ENCODE measurements around the gene TANK.
"Not testable (repeated sequence)": the region's sequence is repeated elsewhere in the genome, so short reads cannot be mapped to it uniquely, and the experiment has no call there.

TANK gene, protein sequence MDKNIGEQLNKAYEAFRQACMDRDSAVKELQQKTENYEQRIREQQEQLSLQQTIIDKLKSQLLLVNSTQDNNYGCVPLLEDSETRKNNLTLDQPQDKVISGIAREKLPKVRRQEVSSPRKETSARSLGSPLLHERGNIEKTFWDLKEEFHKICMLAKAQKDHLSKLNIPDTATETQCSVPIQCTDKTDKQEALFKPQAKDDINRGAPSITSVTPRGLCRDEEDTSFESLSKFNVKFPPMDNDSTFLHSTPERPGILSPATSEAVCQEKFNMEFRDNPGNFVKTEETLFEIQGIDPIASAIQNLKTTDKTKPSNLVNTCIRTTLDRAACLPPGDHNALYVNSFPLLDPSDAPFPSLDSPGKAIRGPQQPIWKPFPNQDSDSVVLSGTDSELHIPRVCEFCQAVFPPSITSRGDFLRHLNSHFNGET

DNA sequence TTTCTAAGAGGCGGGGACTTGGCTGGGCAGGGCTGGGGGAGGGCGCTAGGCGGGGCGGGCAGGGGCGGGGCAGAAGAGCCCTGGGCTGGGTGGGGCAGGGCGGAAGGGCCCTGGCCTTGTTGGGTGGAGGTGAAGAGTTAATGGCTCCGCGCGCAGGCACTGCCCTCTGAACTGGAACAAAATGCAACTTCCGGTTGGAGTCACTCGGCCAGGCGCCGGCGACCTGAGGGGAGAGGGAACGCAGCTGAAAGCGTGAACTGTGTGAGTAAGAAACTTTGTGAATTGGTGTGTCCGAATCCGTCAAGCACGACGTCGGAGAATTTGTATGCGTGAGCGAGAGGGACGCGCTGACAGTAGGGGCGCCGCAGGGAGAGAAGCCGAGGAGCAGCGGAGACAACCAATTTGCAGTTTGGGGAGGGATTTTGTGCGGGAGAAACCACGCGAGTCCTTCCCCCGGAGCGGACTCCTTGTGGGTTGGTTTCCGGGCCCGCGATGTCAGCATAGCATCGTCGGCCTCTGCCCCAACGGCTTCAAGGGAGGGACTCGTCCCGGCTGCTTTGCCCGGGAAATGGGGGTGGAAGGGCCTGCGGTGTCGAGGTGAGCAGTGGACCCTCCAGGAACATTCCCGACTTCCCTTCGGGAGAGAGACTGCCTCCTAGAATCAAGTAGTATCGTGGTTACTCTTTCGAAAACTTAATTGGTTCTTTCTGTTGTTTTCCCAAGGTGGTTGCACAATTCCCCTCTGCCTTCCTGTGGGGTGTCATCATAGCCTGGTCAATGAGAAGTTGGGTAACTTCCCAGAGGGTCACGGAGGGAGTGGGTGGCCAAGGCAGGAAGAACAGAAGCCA, at the start of gene TANK:
Gene TANK, plus strand, starts transcription at position 203 of the 848 bp plus-strand sequence. CDS start 19,235 bp downstream, outside the sequence.
- DNase-seq, result peak; percentile 83

DNA sequence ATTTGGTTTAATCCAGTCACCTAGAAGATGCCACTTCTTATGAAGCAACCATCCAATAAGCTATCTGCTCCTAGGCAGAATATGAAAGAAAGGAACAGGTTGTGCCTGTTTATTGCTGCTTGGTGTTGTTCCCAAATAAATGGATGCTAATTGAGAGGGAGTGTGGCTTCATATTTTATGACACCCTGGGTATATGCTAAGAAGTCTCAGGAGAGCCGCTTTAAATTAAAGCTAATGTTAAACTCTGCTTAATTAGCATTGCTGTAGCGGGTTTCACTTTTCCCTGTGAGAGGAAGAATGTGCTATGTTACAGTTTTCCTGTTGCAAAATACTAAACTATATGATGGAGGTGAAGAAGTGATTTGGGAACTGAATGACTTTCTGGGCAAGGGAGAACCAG, 48.7 kb upstream of the TANK start:
- DNase-seq, result no peak

DNA sequence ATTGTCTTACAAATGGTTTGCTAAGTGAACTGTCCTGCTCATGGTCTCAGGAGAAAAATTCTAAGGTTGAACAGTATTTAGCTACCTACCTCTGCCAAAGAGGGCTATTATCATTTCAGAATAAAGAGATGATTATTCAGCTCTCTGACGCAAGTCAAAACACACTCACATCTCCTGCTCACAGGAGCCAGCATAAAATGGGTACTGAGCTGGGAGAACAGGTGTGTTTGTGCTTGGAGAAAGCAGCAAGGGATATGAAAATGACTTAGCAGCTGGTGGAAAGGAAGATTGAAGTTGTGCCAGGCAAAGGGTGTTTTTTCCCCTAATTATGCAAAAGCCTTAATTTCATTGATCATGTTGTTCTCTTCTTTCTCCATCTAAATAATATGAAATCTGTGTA, 47.3 kb upstream of the TANK start:
- DNase-seq, result no peak

DNA sequence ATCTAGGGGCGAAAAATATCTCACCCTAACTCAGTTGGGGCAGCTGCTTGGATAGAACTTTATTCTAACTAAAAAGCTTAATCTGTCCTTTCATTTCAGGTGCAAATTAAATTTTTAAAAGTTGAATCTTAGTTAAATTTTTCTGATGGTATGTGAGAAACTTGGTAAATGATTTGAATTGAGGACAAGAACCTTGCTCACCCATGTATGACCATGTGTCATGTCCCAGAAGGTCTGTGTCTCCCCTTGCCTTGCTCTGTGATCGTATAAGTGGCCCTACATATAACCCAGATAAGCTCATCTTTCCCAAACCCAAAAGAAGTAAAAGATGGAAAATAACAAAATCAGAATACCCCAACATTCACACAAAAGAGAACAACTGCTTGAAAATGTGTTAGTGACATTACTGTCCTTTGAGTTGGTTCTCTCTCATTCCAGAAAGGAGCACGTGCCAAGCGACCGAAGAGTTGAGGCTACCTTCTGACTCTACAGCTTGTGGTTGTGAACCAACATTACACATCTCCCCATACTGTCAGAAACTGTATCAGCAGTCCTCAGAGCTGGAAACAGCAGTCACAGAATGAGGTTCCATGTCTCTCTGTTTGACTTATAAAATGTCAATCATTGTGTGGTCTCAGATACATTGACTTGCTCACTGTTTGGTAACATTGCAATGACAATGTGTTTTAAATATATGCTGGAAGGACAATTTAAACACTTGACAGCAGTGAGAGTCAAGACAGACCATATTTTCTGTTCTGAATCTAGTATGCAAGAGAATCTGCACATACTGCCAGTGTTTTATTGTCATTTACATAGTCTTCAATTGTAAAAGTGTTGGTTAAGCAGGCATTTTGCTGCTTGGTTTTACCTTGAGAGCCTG, 46.3 kb upstream of the TANK start:
- DNase-seq, result no peak

DNA sequence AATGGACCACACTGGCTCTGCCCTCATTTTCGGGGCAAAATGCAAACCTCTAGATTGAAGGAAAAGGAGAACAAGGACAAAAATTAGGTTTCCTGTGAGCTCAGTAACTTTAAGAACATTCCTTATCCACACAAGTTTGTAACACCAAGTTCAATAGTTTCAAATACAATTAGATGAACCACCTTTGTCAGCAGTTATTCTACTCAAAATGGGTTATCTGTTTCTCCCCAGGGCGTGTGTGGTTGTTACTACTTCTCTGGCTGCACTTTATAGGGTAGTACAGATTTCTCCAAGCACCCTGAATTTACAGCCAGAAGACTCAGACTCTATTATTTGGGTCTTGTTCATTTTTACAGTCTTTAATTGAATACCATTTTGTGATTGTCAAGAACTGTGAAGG, 45.0 kb upstream of the TANK start:
- no peak for DNase-seq

DNA sequence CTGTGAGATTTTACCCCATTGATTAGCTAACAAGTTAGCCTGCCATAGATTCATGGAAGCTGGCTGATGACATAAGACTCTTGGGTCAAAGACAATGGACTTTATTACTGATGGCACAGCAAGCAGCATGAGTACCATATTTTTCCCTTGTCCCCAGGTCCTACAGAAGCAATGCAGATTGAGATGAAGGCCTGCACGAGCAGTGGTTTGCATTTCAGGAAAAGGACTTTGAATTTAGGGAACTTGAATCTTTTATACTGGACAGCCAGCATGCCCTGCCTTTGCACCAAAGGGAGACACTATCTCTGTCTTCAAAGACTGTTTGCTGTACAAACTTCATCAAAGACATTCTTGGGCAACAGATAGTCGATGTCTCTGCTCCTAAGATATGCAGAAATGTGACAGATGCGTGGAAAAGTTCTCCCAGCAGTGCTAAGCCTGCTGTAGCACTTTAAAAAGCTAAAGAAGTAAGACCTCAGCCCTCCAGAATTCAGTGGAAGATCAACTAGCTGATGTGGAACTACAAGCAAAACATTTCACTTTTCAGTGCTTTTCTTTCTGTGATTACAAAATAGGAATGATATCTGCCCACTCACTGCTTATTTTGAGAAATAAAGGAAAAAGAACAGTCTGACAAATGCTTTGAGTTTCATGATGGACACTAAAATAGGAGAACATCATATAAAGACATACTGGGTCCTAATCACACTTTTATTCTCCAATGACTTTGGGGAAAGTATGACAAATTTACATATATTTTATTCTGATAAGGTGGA, 44.4 kb upstream of the TANK start:
- DNase-seq, result no peak

DNA sequence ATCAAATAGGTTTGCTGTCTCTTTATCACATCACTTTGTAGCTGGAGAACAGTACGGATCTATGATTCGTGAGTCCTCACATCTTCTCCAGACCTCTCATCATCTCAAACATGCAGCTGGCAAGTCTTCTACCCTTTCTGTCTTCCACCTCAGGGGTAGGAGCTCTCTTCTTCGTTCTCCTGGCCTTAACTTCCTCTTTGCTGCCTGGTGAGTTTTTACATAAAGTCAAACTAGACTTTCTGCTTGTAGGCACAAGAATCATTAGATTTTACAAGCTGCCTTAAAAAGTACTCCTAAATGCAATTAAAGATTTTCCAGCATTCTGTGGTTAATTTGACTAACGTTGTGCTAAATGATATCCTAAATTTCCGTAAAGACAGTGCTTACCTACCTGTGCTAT, 43.7 kb upstream of the TANK start:
- DNase-seq, result no peak

DNA sequence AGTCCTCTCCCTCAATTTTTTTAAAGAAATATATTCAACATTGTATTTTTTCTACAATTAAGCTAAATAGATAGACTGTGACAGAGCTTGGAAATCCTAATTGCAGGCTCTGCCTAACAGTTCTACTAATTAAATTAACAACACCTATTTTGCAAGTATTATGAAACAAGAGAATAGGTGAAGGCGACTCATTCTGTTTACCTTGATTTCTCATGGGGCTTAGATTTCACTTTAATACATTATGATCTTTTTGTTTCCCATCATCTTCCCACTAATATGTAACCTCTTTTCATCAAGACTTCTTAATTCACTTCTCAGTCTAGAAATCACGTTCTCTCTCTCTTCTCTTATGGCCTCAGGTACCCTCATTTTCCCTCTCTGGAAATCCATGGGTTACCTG, 42.7 kb upstream of the TANK start:
- no peak for DNase-seq

DNA sequence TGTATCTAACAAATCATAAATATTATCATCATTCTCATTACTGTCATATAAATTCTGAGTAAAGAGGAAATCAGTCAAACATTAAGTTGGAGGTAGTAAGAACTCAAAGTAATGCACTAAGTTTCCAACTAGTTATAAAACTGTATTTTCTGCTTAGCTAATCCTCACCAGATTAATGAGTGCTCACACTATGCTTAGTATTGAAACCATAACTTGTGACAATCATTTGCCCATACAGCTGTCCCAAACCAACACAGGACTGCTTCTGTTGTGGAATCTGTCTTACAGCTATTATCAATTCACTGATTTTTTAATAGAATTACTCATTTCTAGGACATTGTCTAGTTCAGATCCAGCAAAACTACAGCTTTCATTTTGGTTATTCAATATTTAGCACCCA, 41.5 kb upstream of the TANK start:
- no peak for DNase-seq

DNA sequence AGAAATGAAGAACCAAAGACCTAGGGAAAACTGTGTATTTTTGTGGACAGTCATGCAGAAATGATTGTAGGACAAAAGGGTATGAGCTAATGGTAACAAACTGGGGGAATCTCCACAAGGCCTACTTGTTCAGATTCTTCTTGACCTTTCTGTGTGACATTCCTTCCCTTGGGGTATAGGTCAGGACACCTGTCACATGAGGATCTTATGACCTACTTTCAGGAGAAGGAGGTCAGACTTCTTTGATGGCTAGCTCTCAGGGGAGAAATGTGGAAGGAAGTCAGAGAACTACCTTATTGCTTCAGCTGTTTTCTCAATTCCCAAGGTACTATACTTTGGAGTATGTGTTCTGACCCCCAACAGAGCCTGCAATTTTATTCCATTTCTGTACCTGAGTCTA, 40.7 kb upstream of the TANK start:
- no peak for DNase-seq

DNA sequence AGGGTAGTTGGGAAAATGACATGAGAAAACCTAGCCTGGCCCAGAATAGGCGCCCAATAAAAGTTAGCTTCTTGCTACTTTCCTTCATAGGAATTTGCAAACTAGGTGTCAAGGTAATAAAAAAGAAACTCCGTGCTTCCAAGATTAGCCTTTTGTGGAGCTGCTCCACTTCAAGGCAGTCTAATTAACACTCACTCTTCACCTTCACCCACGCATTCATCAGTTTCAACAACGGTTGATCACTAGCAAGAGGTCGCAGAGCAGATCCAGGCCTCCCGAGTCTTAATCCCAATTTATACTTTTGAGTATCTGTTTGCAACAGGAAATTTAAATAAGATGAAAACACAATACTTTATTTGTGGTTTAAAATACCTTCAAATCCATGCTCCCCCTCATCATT, 39.5 kb upstream of the TANK start:
- no peak for DNase-seq

DNA sequence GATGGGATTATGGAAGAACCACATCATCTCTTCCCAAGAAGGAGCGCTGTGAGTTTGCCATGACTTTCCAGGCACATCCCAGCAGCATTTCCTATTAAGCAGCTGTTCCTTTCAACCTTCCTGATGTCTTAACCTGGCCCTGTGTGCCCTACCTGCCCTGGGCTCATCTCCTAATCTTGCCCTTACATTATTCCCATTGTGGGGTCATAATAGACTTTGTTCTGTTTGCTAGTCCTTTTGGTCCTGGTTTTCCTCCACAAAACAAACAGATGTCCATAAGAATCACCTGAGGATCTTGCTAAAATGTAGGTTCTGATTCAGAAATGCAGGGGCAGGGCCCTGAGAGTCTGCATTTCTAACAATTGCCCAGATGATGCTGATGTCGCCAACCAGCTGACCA, 38.6 kb upstream of the TANK start:
- no peak for DNase-seq

DNA sequence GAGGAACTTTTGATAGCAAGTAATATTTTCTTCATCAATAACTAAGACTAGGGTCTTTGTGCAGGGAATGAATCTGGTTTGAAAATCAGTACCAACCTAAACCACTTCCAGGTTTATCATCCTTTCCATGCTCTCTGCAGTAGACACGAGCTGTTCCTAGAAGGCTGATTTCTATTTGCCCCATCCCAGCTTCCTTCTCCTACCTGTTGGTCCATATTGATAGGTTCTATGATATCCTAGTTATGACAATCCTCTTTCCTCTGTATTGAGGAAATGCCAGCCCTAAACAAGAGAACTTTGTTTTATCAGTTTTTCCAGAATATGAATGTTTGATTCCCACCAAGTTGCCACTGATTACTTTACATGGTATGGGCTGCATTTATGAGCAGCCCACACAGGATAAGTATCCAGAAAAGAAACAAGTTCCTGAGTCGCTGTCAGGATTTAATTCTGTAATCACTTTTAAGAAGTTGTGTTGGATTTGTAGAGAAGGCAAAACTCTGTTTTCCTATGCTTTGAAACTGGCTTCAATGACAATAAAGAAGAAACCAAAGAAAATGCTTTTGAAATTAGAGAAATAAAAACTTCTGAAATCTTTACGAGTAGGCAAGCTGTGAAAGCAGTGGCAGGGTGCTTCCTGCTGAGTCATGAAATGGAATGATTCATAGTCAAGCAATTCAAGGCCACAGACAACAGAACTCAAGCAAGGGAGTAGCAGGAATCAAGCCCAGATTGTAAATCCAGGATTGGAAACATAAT, 37.3 kb upstream of the TANK start:
- no peak for DNase-seq

DNA sequence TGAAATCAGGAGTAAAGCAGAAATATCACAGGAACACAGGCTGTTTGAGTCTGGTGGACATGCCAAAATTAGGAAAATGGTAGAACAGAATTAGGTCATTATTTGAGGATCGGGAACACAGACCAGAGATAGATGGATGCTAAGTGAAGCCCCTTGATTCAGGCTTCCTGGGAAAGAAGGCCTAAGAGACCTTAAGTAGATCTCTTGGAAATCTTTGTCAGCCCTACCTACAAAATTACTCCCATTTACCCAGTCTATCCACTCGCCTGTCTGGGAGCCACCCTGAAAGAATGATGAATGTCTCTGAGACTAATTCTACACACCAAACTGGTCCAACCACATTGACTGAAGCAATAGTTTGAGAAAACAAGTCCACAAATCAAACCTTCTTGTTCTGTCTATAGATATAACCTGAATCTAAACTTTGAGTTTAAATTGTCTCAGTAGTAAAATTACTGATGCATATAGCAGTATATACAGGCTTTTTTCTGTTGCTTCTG, 36.6 kb upstream of the TANK start:
- no peak for DNase-seq

DNA sequence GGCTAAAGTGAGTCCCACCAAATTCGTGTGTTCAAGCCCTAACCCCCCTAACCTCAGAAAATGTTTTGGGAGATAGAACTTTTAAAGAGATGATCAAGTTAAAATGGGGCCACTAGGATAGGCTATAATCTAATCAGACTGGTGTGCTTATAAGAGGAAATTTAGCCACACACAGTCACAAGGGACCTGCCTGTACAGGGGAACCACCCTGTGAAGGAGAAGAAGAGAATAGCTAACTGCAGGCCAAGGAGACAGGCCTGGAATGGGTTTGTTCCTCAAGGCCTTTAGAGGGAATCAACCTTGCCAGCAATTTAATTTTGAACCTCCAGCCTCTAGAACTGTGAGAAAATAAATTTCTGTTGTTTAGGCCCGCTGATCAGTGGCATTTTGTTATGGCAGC, 36.0 kb upstream of the TANK start:
- no peak for DNase-seq

DNA sequence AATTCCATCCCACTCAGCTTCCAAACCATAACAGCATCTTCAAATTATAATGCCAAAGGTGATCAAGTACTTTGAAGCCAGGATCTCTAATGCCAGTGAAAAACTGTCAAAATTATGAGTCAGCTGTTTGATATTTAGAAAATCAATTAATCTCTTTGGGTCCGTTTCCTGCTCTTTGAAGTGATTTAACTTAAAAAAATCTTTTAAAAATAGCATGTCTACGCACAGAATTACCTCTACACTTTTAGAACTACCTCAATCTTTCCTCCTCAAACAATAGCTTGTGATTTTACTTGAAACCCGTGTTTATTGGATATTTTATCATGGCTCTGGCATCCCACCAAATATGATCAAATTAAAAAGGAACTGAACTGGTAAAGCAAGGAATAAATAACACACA, 31.3 kb upstream of the TANK start:
- DNase-seq, result no peak

DNA sequence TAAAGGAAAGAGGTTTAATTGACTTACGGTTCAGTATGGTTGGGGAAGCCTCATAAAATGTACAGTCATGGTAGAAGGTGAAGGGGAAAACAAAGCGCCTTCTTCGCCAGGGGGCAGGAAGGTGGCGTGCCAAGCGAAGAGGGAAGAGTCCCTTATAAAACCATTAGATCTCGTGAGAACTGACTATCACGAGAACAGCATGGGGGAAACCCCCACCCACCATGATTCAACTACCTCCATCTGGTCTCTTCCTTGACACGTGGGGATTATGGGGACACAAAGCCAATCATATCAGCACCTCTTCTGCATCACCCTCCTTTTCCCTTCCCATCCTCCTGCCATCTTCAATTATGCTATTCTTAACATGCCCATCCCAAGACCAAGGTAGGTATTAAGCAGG, 29.9 kb upstream of the TANK start:
- no peak for DNase-seq

DNA sequence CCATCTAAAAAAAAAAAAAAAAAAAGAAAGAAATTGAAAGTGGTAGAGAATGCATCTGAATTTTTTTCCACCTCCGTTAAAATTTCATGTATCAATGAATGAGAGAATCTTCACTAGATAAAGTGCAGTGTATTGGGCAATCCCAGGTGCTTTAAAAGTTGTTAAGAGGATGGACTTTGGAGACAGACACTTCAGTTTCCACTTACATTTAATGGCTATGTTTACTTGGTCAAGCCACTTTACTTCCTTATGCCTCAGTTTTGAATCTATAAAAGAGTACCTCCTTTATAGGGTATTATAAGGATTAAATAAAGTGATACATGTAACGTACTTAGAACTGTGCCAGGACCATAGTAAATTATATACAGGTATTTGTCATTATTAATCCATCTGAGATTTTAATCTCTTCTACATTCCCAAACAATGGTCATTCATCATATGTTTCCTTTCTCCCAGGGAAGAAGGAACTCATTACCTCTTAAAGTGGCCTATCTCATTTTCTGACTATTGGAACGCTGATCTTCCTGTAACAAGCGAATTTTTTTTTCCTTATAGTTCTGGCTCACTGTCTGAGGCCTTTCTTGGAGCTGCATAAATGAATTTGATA, 29.1 kb upstream of the TANK start:
- DNase-seq, result no peak

DNA sequence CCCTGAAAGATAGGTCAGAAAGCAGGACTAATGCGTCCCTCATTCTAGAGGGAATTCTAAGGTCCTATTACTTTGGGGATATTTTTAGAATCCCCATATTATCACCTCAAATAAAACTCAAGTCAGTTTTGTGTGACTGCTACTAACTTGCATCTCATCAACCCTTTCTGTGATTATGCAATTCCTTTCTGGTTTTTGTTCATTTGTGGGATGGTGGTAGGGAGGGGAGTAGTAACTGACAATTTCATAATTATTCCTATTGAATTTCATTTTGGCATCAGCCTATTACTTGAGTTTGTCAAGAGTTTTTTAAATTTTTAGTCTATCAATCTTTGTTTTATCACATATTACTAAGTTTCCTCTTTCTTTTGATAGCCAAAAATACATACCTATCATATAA, 28.4 kb upstream of the TANK start:
- no peak for DNase-seq

DNA sequence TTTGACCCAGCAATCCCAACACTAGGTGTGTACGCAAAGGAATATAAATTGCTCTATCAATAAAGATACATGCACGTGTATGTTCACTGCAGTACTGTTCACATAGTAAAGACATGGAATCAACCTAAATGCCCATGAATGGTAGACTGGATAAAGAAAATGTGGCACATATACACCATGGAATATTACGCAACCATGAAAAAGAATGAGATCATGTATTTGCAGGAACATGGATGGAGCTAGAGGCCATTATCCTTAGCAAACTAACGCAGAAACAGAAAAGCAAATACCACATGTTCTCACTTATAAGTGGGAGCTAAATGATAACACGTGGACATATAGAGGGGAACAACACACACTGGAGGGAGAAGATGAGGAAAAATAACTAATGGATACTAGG, 27.8 kb upstream of the TANK start:
- DNase-seq, result not testable (repeated sequence)

DNA sequence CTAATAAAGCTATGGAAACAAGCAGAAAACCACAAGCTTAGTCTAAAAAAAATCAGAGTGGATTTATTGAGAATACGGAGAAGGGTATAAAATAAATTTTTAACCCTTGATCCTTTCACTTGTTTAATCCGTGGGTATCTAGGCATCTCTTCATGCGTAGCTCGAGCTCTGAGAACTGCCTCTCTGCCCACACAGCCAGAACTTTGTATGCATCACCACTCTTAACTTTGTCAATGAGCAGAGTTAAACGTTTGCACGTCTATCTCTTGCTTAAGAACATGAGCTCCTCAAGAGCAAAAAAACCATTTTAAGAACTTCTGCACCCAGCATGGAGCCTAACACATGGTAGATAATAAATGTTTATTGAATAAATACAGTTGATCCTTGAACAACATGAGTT, 26.9 kb upstream of the TANK start:
- DNase-seq, result no peak

Data from NCI-H446 treated with DMSO at 0.1 percent for 48 hours (cell line).